ENCODE measurements around the gene RAD51B. TPM values are rescaled to one million over a fixed set of nuclear protein-coding genes. Genes with fewer than 3 reads are reported as not detected.

RAD51B gene
- total and polyA plus RNA-seq, 9 of the 15 experiments (the other 6 are each of a cell fraction or from before 2014, with no cell fraction given): 8.5 to 17.3 (median 11.3) TPM

GRCh38 chr14:68065322-68065721 lies 245.7 kb downstream of the RAD51B start (continued):
- TF ChIP-seq ATF6 (CRISPR knock-in tag; IDR thresholded peaks at IDR 0.05) (no peak), CEBPB (tag; IDR thresholded peaks at IDR 0.05) (no peak)

- FAIRE-seq (no peak), DNase-seq (ENCODE audit: extremely low read depth in 1 of 4, low spot score in 3 of 4) (no peak), ATAC-seq (no peak)
- BruUV-seq (replicated peaks): no TSS peak
- WGBS (ENCODE audit: insufficient coverage, low coverage, missing lambda C conversion rate): 0% methylated on average over 2 of the region's 3 CpGs
- Histone ChIP-seq H3K4me1 (replicated peaks in 1 of 2; ENCODE audit: control insufficient read depth in 2 of 2, insufficient read depth in 2 of 2, low read length in 2 of 2) (no peaks in the 10 kb centered on the region), H3K4me2 (ENCODE audit: insufficient read depth, low read length) (no peak overlapping the region), H3K9me1 (ENCODE audit: control insufficient read depth, insufficient read depth, low read length) (no peaks in the 10 kb centered on the region), H3K27ac (ENCODE audit: extremely low read depth, low read depth, low read length) (no peak overlapping the region), H3K4me3 (no peak overlapping the region), H2AFZ (ENCODE audit: low read depth, low read length) (no peak overlapping the region), H3K9me3 (replicated peaks; ENCODE audit: control insufficient read depth, insufficient read depth, low read depth, low read length) (no peaks in the 10 kb centered on the region; the same call in 1 of the 2 replicates), H3K27me3 (ENCODE audit: control insufficient read depth in 2 of 2, insufficient read depth in 2 of 2, low read length in 2 of 2) (no peaks in the 10 kb centered on the region), H3K36me3 (ENCODE audit: control insufficient read depth, insufficient read depth, low read length) (no peaks in the 10 kb centered on the region), H3K79me2 (ENCODE audit: control insufficient read depth, insufficient read depth, low read length) (no peaks in the 10 kb centered on the region), H3K9ac (ENCODE audit: insufficient read depth in 1 of 2, low read depth in 2 of 2, low read length in 2 of 2) (no peak overlapping the region), H4K20me1 (replicated peaks; ENCODE audit: control insufficient read depth, insufficient read depth, low read length) (no peaks in the 10 kb centered on the region)
- intact Hi-C loops (cut with micrococcal nuclease): no loop called here
- no peak for TF ChIP-seq ZNF124 (CRISPR knock-in tag; IDR thresholded peaks at IDR 0.05)
- no peak for TF ChIP-seq NBN (IDR thresholded peaks at IDR 0.05; ENCODE audit: low read depth)
- TF ChIP-seq ZNF263 (CRISPR knock-in tag; IDR thresholded peaks at IDR 0.05; ENCODE audit: borderline replicate concordance): peak; percentile 38; the same call in 1 of the 2 replicates
- no peak for TF ChIP-seq ARID2 (IDR thresholded peaks at IDR 0.05)
- peak in 1 of 3 experiments; percentile 14; a peak in 1 of 6 replicates for TF ChIP-seq CTCF (IDR thresholded peaks at IDR 0.05 in 2 of 3, conservative IDR thresholded peaks at IDR 0.05 in 1 of 3; ENCODE audit: insufficient read depth in 2 of 3, low read depth in 1 of 3, low read length in 3 of 3)
- peak in 1 of 2 experiments; percentile 25; a peak in 1 of 4 replicates for TF ChIP-seq RAD21 (CRISPR knock-in tag; conservative IDR thresholded peaks at IDR 0.05 in 1 of 2, IDR thresholded peaks at IDR 0.05 in 1 of 2)
- in situ Hi-C loops (cut with MboI): no loop called here
- ChIA-PET POLR2A (no interaction called here), CTCF (ENCODE audit: low intra/inter-chr PET ratio) (no interaction called here)
Measured at GRCh38 chr14:68074765-68075381, 255.3 kb downstream of the RAD51B start.

Data from K562 (cell line).